GM12875 (cell line): ENCODE data around the gene IL21R.
"Not testable (repeated sequence)": the region's sequence is repeated elsewhere in the genome, so short reads cannot be mapped to it uniquely, and the experiment has no call there.

Experiments
- H3K4me3 ChIP-seq: one replicate; pipeline ENCODE4 v1.5.1; 2011; ENCODE audit warnings: low read depth, low read length, control low read depth
- CTCF ChIP-seq: IDR thresholded peaks from 2 replicates; pipeline ENCODE4 v1.5.1; 2011; ENCODE audit warnings: low read depth, mild to moderate bottlenecking, control low read depth, inconsistent platforms, low read length, moderate library complexity, borderline replicate concordance; ENCODE audit not compliant: insufficient read depth

Gene IL21R

GRCh38 chr16:27448532-27449433 lies 46.8 kb downstream of the IL21R start:
- H3K4me3 ChIP-seq = no peak overlapping the region
- no peak for TF ChIP-seq CTCF

- no peak overlapping the region for H3K4me3 ChIP-seq
- TF ChIP-seq CTCF = no peak
Observed at GRCh38 chr16:27449434-27450195, 47.6 kb downstream of the IL21R start.

GRCh38 chr16:27450196-27450549 lies 48.2 kb downstream of the IL21R start:
- no peak for TF ChIP-seq CTCF
- no peak overlapping the region for H3K4me3 ChIP-seq

- H3K4me3 ChIP-seq = no peak overlapping the region
- TF ChIP-seq CTCF = no peak
Observed at GRCh38 chr16:27452569-27453493, 50.9 kb downstream of the IL21R start.

- no peak for TF ChIP-seq CTCF
- H3K4me3 ChIP-seq = no peak overlapping the region
Observed at GRCh38 chr16:27453494-27453825, 51.5 kb downstream of the IL21R start.

GRCh38 chr16:27455700-27456099 lies 53.7 kb downstream of the IL21R start:
- no peak for TF ChIP-seq CTCF
- H3K4me3 ChIP-seq = no peak overlapping the region

- not testable (repeated sequence) for H3K4me3 ChIP-seq
Observed at GRCh38 chr16:27457605-27457900, 55.6 kb downstream of the IL21R start.
